PC-9 (cell line): ENCODE data around the gene SPATS2. TPM values are rescaled to one million over a fixed set of nuclear protein-coding genes. Genes with fewer than 3 reads are reported as not detected.

Experiments
- BruUV-seq: library from RNA; stranded (reverse); fragments of 400-500 nt; replicated peaks from 2 replicates; lab custom pipeline; 2021; lab: Mats Ljungman, UMichigan
- CTCF ChIA-PET: fragments of 300-600 bp; sonication (Branson Sonifier 250); formaldehyde crosslinking; loops from one replicate; lab custom pipeline; 2022; ENCODE audit warnings: antibody characterized with exemption; lab: Charles Lee
- POLR2A ChIA-PET: fragments of 300-600 bp; sonication (Branson Sonifier 250); formaldehyde crosslinking; loops from one replicate; lab custom pipeline; 2022; ENCODE audit warnings: antibody characterized with exemption; ENCODE audit not compliant: unreplicated experiment; lab: Charles Lee
- DNase-seq, 2 experiments: peaks; one replicate each; pipeline versions ENCODE4 v3.0.0 to v3.0.0-alpha.2; 2015 to 2022; ENCODE audit warnings: mixed read lengths in 1 of 2
- H2AFZ ChIP-seq: fragments of 200-600 bp; sonication (generic); 2 replicates; pipeline ENCODE4 v1.8.1; 2017; ENCODE audit warnings: antibody characterized with exemption
- H3F3A ChIP-seq: fragments of 200-600 bp; sonication (generic); 2 replicates; pipeline ENCODE4 v1.8.1; 2017; ENCODE audit warnings: antibody characterized with exemption, mild to moderate bottlenecking, low read depth; ENCODE audit not compliant: insufficient read depth
- H3K27ac ChIP-seq: fragments of 200-600 bp; sonication (generic); 2 replicates; pipeline ENCODE4 v1.6.1; 2016; ENCODE audit warnings: mixed run types
- H3K27me3 ChIP-seq: fragments of 200-600 bp; sonication (generic); 2 replicates; pipeline ENCODE4 v1.6.1; 2016; ENCODE audit warnings: low read depth, mixed run types; ENCODE audit not compliant: insufficient read depth
- H3K36me3 ChIP-seq: fragments of 200-600 bp; sonication (generic); 2 replicates; pipeline ENCODE4 v1.6.1; 2016; ENCODE audit warnings: low read depth, mixed run types
- H3K4me1 ChIP-seq: fragments of 200-600 bp; sonication (generic); replicated peaks from 2 replicates; pipeline ENCODE4 v1.6.1; 2016; ENCODE audit warnings: mixed run types; ENCODE audit not compliant: insufficient read depth
- H3K4me2 ChIP-seq: fragments of 200-600 bp; sonication (generic); 2 replicates; pipeline ENCODE4 v1.6.1; 2017; ENCODE audit warnings: mixed run types
- H3K4me3 ChIP-seq: fragments of 200-600 bp; sonication (generic); 2 replicates; pipeline ENCODE4 v1.6.1; 2016; ENCODE audit warnings: mixed run types
- H3K79me2 ChIP-seq: fragments of 200-600 bp; sonication (generic); 2 replicates; pipeline ENCODE4 v1.6.1; 2017; ENCODE audit warnings: low read depth, mixed run types
- H3K9me2 ChIP-seq: fragments of 200-600 bp; sonication (generic); 2 replicates; pipeline ENCODE4 v1.8.1; 2017; ENCODE audit warnings: mild to moderate bottlenecking; ENCODE audit not compliant: insufficient read depth
- H3K9me3 ChIP-seq: fragments of 200-600 bp; sonication (generic); 2 replicates; pipeline ENCODE4 v1.8.1; 2016; ENCODE audit warnings: low read depth; ENCODE audit not compliant: insufficient read depth
- H4K20me1 ChIP-seq: fragments of 200-600 bp; sonication (generic); 2 replicates; pipeline ENCODE4 v1.8.1; 2017; ENCODE audit not compliant: insufficient read depth
- EZH2 ChIP-seq: fragments of 200-600 bp; sonication (generic); IDR thresholded peaks from 2 replicates; pipeline ENCODE4 v1.8.0; 2017; ENCODE audit warnings: antibody characterized with exemption, low read depth
- intact Hi-C: fragments of 100-400 bp; cut with micrococcal nuclease; formaldehyde crosslinking; loops from one replicate; pipeline ENCODE4 v1.10.0; 2022; ENCODE audit not compliant: unreplicated experiment
- total RNA-seq: library from RNA; stranded (reverse); gene quantifications from 2 replicates; pipeline ENCODE4 v1.2.3, GENCODE V29; 2021
- TF ChIP-seq, protein P1 (sequence below): fragments of 200-600 bp; sonication (generic); conservative IDR thresholded peaks from 2 replicates; pipeline ENCODE4 v1.6.1; 2017; ENCODE audit warnings: mixed run types, antibody characterized with exemption, mild to moderate bottlenecking, moderate library complexity

The SPATS2 gene
- total RNA-seq, 1 experiment from 2014 or later = 65.1 TPM

DNA sequence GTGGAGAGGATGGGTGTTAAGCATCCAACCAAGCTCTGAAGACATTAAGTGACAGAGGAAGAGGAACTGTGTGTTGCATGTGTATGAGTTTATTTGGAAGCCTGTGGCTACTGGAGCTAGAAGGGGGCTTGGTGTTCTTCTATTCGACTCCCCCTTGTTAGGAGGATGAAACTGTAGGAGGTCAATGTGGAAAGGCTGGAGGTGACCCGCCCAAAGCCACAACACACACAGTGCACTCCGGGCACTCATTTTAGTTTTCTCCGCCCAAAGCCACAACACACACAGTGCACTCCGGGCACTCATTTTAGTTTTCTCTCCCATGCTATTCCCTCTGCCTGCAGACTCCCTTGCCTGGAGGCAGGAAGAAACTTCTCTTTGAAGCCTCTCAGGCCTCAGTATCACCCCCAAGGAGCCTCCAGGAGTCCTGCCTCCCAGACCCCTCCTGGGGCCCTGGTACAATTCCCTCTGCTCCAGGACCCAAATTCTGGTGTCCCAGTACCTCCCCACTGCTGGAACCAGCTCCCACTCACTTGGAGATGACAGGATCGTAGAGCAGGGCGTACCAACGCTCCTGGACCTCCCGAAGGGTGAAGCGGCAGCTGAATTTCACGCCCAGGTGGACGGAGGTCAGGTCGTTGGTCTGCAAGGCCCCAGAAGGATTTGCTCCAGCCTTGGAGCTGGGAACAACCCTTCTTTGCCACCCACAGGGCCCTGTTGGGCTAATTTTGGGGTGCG lies 196.9 kb downstream of the SPATS2 start:
- CTCF ChIA-PET = no interaction called here
- TF ChIP-seq, protein P1, sequence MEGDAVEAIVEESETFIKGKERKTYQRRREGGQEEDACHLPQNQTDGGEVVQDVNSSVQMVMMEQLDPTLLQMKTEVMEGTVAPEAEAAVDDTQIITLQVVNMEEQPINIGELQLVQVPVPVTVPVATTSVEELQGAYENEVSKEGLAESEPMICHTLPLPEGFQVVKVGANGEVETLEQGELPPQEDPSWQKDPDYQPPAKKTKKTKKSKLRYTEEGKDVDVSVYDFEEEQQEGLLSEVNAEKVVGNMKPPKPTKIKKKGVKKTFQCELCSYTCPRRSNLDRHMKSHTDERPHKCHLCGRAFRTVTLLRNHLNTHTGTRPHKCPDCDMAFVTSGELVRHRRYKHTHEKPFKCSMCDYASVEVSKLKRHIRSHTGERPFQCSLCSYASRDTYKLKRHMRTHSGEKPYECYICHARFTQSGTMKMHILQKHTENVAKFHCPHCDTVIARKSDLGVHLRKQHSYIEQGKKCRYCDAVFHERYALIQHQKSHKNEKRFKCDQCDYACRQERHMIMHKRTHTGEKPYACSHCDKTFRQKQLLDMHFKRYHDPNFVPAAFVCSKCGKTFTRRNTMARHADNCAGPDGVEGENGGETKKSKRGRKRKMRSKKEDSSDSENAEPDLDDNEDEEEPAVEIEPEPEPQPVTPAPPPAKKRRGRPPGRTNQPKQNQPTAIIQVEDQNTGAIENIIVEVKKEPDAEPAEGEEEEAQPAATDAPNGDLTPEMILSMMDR = no peak
- TF ChIP-seq EZH2 = no peak
- no peaks in the 10 kb centered on the region for H3K9me2 ChIP-seq

DNA sequence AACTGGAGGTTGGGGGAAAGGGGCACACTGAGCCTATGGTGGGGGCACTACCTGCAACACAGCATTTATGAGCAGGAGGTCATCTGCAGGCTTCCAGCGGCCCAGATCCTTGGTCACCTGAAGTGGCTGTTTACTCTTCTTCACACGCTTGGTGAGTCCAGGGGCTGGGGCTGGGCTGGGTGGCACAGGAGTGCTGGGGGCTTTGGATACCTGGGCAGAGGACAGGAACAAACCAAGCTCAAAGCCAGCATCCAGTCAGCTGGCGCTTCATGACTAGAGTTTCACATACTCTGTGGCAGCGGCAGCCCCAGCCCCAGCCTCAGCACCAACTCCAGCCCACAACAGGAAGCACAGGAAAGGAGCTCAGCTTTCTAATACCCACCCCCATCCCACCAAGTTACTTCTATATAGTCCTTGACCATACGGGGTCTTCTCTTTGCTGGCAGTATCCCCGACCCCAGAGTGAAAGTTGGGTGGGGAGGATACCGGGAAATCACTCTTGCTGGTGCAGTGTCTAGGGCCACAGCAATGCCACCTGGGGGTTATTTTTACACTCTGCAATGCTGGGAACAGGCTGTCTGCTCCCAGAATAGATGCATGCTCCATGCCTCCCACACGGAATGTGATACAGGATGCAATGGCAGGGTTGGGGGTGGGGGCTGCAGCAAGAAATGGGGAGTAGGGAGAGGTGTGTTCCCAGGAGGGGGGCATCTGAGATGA lies 197.6 kb downstream of the SPATS2 start:
- Histone ChIP-seq H3K27ac (no peak overlapping the region), H3K9me2 (no peaks in the 10 kb centered on the region), H3K4me3 (no peak overlapping the region), H3K27me3 (no peaks in the 10 kb centered on the region), H3F3A (peaks cover 9% of the 10 kb centered on the region; the same call in 1 of the 2 replicates), H2AFZ (no peak overlapping the region), H3K36me3 (peaks cover 30% of the 10 kb centered on the region; the same call in 1 of the 2 replicates), H3K4me1 (peaks cover 10% of the 10 kb centered on the region; the same call in 1 of the 2 replicates), H3K79me2 (peaks cover 33% of the 10 kb centered on the region), H4K20me1 (no peaks in the 10 kb centered on the region; the same call in 1 of the 2 replicates), H3K4me2 (no peak overlapping the region), H3K9me3 (no peaks in the 10 kb centered on the region)
- CTCF ChIA-PET = no interaction called here
- TF ChIP-seq, protein P1 = no peak
- TF ChIP-seq EZH2 = no peak
- BruUV-seq = no TSS peak
- POLR2A ChIA-PET = interaction anchor here (0.7 kb wide), 1 partner anchor 323 kb away, joined by 3 read pairs; no protein-coding TSS in a partner anchor
- intact Hi-C loops = loop anchor here (5.0 kb wide), 1 partner anchor 198 kb away; the partner anchor contains the start of gene SPATS2
- DNase-seq = no peak

More for the DNA sequence above, 196.9 kb downstream of the SPATS2 start:
- H3K36me3 ChIP-seq = peaks cover 30% of the 10 kb centered on the region; the same call in 1 of the 2 replicates
- peaks cover 26% of the 10 kb centered on the region for H3K79me2 ChIP-seq
- no peak for DNase-seq
- H3K4me2 ChIP-seq = no peak overlapping the region
- no peaks in the 10 kb centered on the region; the same call in 1 of the 2 replicates for H4K20me1 ChIP-seq
- peaks cover 9% of the 10 kb centered on the region; the same call in 1 of the 2 replicates for H3F3A ChIP-seq
- POLR2A ChIA-PET = interaction anchor here (0.5 kb wide), 1 partner anchor 59 kb away, joined by 5 read pairs; the partner anchor contains the start of gene PRPF40B
- H3K27ac ChIP-seq = no peak overlapping the region
- H2AFZ ChIP-seq = no peak overlapping the region
- no TSS peak for BruUV-seq
- H3K9me3 ChIP-seq = no peaks in the 10 kb centered on the region
- peaks cover 6% of the 10 kb centered on the region; the same call in 1 of the 2 replicates for H3K4me1 ChIP-seq
- H3K27me3 ChIP-seq = no peaks in the 10 kb centered on the region
- intact Hi-C loops = no loop called here
- H3K4me3 ChIP-seq = no peak overlapping the region
